Esophagus squamous epithelium (tissue), 5 donors: ENCODE data around the gene ANKRD13A. TPM values are rescaled to one million over a fixed set of nuclear protein-coding genes. Genes with fewer than 3 reads are reported as not detected.

Experiments used
- DNase-seq: peaks from one replicate; lab custom pipeline; 2025; lab: John Stamatoyannopoulos, UW
- H3K27ac ChIP-seq, 4 donors: fragments of 200-600 bp; sonication (generic); one replicate each; pipeline ENCODE4 v1.5.1; 2016 to 2019; ENCODE audit warnings: mild to moderate bottlenecking in 1 of 4
- H3K27me3 ChIP-seq, 4 donors: fragments of 200-600 bp; sonication (generic); 1 replicate in 3 of 4; 2 replicates in 1 of 4; pipeline versions ENCODE4 v1.5.1 to v1.6.0; 2017 to 2021; ENCODE audit warnings: antibody characterized with exemption in 1 of 4
- H3K36me3 ChIP-seq, 3 donors: fragments of 200-600 bp; sonication (generic); one replicate each; pipeline ENCODE4 v1.5.1; 2016 to 2019
- H3K4me1 ChIP-seq, 3 donors: fragments of 200-600 bp; sonication (generic); one replicate each; pipeline ENCODE4 v1.5.1; 2017 to 2019
- H3K4me3 ChIP-seq, 4 donors: fragments of 200-600 bp; sonication (generic); 1 replicate in 3 of 4; 2 replicates in 1 of 4; pipeline ENCODE4 v1.5.1; 2016 to 2019; ENCODE audit warnings: mild to moderate bottlenecking in 2 of 4, moderate library complexity in 1 of 4
- H3K9me3 ChIP-seq, 3 donors: fragments of 200-600 bp; sonication (generic); one replicate each; pipeline ENCODE4 v1.5.1; 2016 to 2019
- POLR2A ChIP-seq, 4 donors: fragments of 450-650 bp; IDR thresholded peaks; one replicate each; pipeline ENCODE4 v1.6.1; 2017; ENCODE audit warnings: antibody characterized with exemption in 4 of 4, mild to moderate bottlenecking in 4 of 4, moderate library complexity in 3 of 4
- WGBS, 2 donors: methylation state at CpG; one replicate each; pipeline ENCODE4 v1.1.5; 2018; 5-methylcytosine and 5-hydroxymethylcytosine counted together
- intact Hi-C: fragments of 100-400 bp; cut with DNase I; formaldehyde crosslinking; loops from one replicate; pipeline ENCODE4 v1.15.0; 2022
- total RNA-seq, 4 donors: library from RNA; depleted of rRNA; stranded (reverse); fragments of >200 nt; gene quantifications; one replicate each; pipeline ENCODE4 v1.1.0, GENCODE V29; 2016
- TF ChIP-seq, protein P1 (sequence below), 6 experiments: fragments of 450-650 bp in 4 of 6; fragments of 200-600 bp in 2 of 6; sonication (generic) in 2 of 6; IDR thresholded peaks; one replicate each; pipeline ENCODE4 v1.5.1; 2016 to 2019; ENCODE audit warnings: antibody characterized with exemption in 6 of 6, mild to moderate bottlenecking in 4 of 6, moderate library complexity in 4 of 6
- donor health status: DM: yes; HTN: yes; CAD: no.

Gene ANKRD13A
- total RNA-seq, 4 donors from 2014 or later, result 67.6 to 92.9 (median 72.8) TPM

DNA sequence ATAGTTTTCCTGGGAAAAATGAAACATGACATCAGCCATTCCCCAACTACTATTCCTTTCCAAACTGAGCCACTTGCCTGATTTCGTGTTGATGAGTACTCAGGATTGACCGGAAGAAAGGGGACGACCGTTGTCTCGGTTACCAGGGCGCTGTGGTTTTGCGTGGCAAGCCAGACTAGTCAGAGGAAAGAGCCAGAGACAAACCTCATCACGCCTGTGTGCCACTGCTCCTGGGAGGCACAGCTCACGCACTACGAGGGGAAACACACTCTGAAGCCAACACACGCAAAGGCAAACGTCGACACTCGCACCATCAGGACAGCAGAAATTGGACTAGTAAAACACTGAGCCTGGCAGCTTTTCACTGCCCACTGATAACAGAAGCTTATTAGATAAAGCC, 38.0 kb upstream of the ANKRD13A start:
- no peak overlapping the region for H3K4me3 ChIP-seq
- peaks cover 0 to 100% (median 14%) of the 10 kb centered on the region in 3 donors for H3K36me3 ChIP-seq
- TF ChIP-seq POLR2A (IDR thresholded peaks at IDR 0.05), result no peak
- TF ChIP-seq, protein P1, sequence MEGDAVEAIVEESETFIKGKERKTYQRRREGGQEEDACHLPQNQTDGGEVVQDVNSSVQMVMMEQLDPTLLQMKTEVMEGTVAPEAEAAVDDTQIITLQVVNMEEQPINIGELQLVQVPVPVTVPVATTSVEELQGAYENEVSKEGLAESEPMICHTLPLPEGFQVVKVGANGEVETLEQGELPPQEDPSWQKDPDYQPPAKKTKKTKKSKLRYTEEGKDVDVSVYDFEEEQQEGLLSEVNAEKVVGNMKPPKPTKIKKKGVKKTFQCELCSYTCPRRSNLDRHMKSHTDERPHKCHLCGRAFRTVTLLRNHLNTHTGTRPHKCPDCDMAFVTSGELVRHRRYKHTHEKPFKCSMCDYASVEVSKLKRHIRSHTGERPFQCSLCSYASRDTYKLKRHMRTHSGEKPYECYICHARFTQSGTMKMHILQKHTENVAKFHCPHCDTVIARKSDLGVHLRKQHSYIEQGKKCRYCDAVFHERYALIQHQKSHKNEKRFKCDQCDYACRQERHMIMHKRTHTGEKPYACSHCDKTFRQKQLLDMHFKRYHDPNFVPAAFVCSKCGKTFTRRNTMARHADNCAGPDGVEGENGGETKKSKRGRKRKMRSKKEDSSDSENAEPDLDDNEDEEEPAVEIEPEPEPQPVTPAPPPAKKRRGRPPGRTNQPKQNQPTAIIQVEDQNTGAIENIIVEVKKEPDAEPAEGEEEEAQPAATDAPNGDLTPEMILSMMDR (IDR thresholded peaks at IDR 0.05), result no peak
- no peaks in the 10 kb centered on the region for H3K9me3 ChIP-seq
- no peaks in the 10 kb centered on the region for H3K27me3 ChIP-seq
- intact Hi-C loops, result no loop called here
- no peak for DNase-seq
- H3K4me1 ChIP-seq, result no peaks in the 10 kb centered on the region
- no peak overlapping the region for H3K27ac ChIP-seq
- WGBS, 2 donors, result 83 to 91% methylated on average over 11 to 12 of the region's 14 CpGs

DNA sequence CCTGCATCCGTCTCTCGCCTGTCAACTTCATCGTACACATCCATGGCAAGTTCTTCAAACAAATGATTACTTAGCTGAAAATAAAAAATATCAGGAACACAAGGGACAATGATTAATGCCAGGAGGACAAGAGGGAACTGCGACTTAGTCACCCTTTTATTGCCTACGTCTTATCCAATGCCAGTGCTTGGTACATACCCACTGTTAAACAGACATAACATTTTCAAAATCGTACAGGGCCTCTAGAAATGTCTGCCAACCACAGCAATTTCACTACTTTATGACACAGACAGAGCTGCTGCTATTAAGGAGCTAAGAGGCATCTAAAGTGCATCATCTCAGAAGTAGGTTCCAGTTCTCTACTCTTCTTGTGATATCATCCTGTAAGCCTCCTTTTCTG, 37.6 kb upstream of the ANKRD13A start:
- intact Hi-C loops, result no loop called here
- no peak overlapping the region for H3K4me3 ChIP-seq
- no peaks in the 10 kb centered on the region for H3K9me3 ChIP-seq
- peaks cover 0 to 100% (median 14%) of the 10 kb centered on the region in 3 donors for H3K36me3 ChIP-seq
- no peaks in the 10 kb centered on the region for H3K4me1 ChIP-seq
- no peak for TF ChIP-seq POLR2A (IDR thresholded peaks at IDR 0.05)
- TF ChIP-seq, protein P1 (IDR thresholded peaks at IDR 0.05), result no peak
- no peaks in the 10 kb centered on the region for H3K27me3 ChIP-seq
- 86 to 88% methylated on average over 6 of the region's 6 CpGs for WGBS, 2 donors
- no peak for DNase-seq
- H3K27ac ChIP-seq, result no peak overlapping the region

DNA sequence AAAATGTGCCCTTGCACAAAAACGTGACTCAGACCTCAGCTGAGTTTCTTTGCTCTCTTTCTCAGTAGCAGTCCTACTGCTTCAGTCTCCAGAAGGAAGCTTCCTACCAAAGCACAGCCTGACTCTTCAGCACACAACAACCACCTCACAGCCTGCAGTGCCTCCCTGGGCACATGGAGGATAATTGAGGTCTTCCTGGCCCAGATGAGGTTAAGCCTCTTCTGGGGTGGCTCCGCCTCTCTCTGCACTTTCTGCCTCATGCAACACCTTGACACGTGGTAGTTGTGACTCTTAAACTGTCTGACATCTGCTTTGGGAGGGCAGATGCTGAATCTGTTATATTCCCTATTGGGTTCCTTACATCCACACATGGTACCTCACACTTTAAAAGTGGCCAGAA, 36.8 kb upstream of the ANKRD13A start:
- Histone ChIP-seq H3K36me3 (peaks cover 0 to 100% (median 14%) of the 10 kb centered on the region in 3 donors), H3K9me3 (no peaks in the 10 kb centered on the region), H3K4me1 (no peaks in the 10 kb centered on the region), H3K4me3 (no peak overlapping the region), H3K27me3 (no peaks in the 10 kb centered on the region), H3K27ac (no peak overlapping the region)
- DNase-seq, result no peak
- intact Hi-C loops, result no loop called here
- TF ChIP-seq, protein P1 (IDR thresholded peaks at IDR 0.05), result no peak
- TF ChIP-seq POLR2A (IDR thresholded peaks at IDR 0.05), result no peak
- 58 to 68% methylated on average over 3 of the region's 3 CpGs for WGBS, 2 donors

DNA sequence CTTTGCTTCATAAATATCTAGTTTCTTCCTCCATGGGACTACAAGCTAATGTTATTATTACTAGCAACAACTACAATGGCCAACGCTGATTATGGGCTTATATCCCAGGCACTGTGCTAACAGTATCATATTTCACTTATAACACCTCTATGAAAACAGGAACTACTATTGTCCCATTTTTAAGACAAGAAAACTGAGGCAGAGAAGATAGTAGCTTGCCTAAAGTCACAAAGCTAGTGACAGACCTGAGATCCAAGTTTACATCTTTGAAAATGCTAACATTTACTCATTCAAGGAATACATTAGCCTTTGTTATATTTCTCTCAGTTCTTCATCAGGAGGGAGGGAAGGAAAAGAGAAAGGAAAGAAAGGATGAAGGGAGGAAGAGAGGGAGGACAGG, 35.9 kb upstream of the ANKRD13A start:
- no peaks in the 10 kb centered on the region for H3K9me3 ChIP-seq
- H3K27ac ChIP-seq, result no peak overlapping the region
- TF ChIP-seq, protein P1 (IDR thresholded peaks at IDR 0.05), result no peak
- TF ChIP-seq POLR2A (IDR thresholded peaks at IDR 0.05), result no peak
- intact Hi-C loops, result no loop called here
- DNase-seq, result no peak
- H3K4me1 ChIP-seq, result no peaks in the 10 kb centered on the region
- 79 to 89% methylated on average over 1 of the region's 1 CpG for WGBS, 2 donors
- peaks cover 0 to 100% (median 14%) of the 10 kb centered on the region in 3 donors for H3K36me3 ChIP-seq
- H3K27me3 ChIP-seq, result no peaks in the 10 kb centered on the region
- H3K4me3 ChIP-seq, result no peak overlapping the region

DNA sequence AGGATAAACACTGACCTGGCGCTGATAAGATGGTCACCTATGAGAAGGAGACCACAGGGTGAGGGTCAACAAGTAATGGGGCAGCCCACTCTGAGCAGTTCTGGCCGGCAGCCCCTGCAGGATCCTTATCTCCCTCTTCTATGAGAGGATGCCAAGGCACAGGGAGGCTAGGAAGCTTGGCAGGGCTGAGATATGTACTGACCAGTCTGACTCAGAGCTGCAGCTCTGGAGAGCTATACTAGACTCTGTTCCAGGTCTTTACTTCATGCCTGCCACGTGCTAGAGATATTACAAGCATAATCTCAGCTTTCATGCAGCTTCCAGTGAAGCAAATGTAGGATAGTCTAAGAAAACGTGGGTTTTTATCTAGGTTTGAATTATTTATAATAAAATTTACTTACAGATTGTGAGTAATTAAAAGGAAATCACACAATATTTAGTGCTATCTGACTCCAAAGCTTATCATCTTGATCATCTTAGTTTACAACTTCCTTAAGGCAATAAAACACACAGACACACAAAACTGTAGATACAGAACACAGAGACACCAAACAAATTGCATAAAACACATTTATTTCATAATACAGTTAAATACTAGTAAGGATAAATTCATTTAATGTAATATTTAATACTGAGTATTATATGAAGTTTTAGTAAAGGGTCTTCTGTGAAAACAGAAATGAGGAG, 35.3 kb upstream of the ANKRD13A start:
- H3K36me3 ChIP-seq, result peaks cover 0 to 100% (median 14%) of the 10 kb centered on the region in 3 donors
- WGBS, 2 donors, result 71 to 72% methylated on average over 4 of the region's 4 CpGs
- TF ChIP-seq POLR2A (IDR thresholded peaks at IDR 0.05), result no peak
- TF ChIP-seq, protein P1 (IDR thresholded peaks at IDR 0.05), result no peak
- intact Hi-C loops, result no loop called here
- H3K9me3 ChIP-seq, result no peaks in the 10 kb centered on the region
- no peak overlapping the region for H3K4me3 ChIP-seq
- H3K27ac ChIP-seq, result no peak overlapping the region
- no peak for DNase-seq
- H3K4me1 ChIP-seq, result no peaks in the 10 kb centered on the region
- H3K27me3 ChIP-seq, result no peaks in the 10 kb centered on the region
